Measurements from ENCODE around the gene BAHCC1. TPM values are rescaled to one million over a fixed set of nuclear protein-coding genes. Genes with fewer than 3 reads are reported as not detected.

The BAHCC1 gene
- total and polyA plus RNA-seq, 9 of the 15 experiments (the other 6 are each of a cell fraction or from before 2014, with no cell fraction given), result 0.14 to 26.9 (median 5.0) TPM

DNA sequence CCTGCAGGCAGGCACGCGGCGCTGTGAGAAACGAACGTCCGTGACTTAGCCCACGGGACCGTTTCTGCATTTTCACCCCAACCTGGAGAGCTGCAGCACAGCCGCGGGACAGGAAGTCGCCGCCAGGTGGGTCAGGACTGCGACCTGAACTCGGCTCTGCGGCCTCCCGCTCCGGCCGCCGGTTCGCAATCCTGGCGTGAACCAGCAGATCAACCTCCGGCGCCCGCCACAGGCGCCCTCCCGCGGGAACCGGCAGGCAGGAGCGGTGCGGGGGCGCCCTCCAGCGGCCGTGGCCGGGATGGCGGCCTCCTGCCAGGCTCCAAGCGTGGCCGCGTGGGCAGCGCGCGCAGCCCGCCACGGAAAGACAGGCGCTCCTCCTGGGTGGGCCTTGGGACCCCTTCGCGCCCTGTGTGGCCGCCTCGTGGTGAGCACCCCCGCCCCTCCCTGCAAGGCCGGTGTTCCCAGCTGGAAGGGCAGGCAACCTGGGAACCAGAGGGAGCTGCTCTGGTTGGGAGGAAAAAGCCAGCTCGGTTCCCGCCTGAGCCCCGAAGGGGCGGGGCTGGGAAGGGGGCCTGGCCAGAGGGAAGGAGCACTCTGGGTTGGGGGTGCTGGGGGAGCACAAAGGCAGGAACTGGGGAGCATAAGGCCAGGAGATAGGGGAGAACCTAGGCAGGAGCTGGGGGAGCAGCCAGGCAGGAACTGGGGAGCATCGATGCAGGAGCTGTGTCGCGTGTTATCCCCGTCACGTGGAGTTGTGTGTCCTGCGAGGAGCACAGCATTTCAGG lies 89.1 kb downstream of the BAHCC1 start (continued):
- TF ChIP-seq FOXP4 (CRISPR knock-in tag; IDR thresholded peaks at IDR 0.05; ENCODE audit: borderline replicate concordance), result no peak
- TF ChIP-seq ZFP1 (CRISPR knock-in tag; IDR thresholded peaks at IDR 0.05), result no peak
- no peak for TF ChIP-seq TRIM24 (IDR thresholded peaks at IDR 0.05)
- TF ChIP-seq RFX1 (IDR thresholded peaks at IDR 0.05), result no peak
- TF ChIP-seq HMG20A (CRISPR knock-in tag; conservative IDR thresholded peaks at IDR 0.05), result no peak
- TF ChIP-seq, protein P1, sequence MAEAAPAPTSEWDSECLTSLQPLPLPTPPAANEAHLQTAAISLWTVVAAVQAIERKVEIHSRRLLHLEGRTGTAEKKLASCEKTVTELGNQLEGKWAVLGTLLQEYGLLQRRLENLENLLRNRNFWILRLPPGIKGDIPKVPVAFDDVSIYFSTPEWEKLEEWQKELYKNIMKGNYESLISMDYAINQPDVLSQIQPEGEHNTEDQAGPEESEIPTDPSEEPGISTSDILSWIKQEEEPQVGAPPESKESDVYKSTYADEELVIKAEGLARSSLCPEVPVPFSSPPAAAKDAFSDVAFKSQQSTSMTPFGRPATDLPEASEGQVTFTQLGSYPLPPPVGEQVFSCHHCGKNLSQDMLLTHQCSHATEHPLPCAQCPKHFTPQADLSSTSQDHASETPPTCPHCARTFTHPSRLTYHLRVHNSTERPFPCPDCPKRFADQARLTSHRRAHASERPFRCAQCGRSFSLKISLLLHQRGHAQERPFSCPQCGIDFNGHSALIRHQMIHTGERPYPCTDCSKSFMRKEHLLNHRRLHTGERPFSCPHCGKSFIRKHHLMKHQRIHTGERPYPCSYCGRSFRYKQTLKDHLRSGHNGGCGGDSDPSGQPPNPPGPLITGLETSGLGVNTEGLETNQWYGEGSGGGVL (CRISPR knock-in tag; IDR thresholded peaks at IDR 0.05), result no peak
- no peak; the same call in 1 of the 2 replicates for TF ChIP-seq POLR2AphosphoS5 (IDR thresholded peaks at IDR 0.05; ENCODE audit: control insufficient read depth, insufficient read depth, low read depth, low read length)
- TF ChIP-seq, protein P2, sequence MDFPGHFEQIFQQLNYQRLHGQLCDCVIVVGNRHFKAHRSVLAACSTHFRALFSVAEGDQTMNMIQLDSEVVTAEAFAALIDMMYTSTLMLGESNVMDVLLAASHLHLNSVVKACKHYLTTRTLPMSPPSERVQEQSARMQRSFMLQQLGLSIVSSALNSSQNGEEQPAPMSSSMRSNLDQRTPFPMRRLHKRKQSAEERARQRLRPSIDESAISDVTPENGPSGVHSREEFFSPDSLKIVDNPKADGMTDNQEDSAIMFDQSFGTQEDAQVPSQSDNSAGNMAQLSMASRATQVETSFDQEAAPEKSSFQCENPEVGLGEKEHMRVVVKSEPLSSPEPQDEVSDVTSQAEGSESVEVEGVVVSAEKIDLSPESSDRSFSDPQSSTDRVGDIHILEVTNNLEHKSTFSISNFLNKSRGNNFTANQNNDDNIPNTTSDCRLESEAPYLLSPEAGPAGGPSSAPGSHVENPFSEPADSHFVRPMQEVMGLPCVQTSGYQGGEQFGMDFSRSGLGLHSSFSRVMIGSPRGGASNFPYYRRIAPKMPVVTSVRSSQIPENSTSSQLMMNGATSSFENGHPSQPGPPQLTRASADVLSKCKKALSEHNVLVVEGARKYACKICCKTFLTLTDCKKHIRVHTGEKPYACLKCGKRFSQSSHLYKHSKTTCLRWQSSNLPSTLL (IDR thresholded peaks at IDR 0.05), result no peak
- 0 out of 2 replicates have a peak, but pooled peaks have one; percentile 25 for TF ChIP-seq ZNF12 (CRISPR knock-in tag; IDR thresholded peaks at IDR 0.05)
- TF ChIP-seq BRCA1 (IDR thresholded peaks at IDR 0.05), result no peak
- no peak for TF ChIP-seq BRCA1 (CRISPR knock-in tag; IDR thresholded peaks at IDR 0.05)
- no peak for TF ChIP-seq TEAD4 (IDR thresholded peaks at IDR 0.05; ENCODE audit: low read length)
- no peak for TF ChIP-seq TEAD4 (CRISPR knock-in tag; IDR thresholded peaks at IDR 0.05; ENCODE audit: borderline replicate concordance)
- no peak for TF ChIP-seq MED1 (CRISPR knock-in tag; IDR thresholded peaks at IDR 0.05; ENCODE audit: borderline replicate concordance)
- no peak for TF ChIP-seq DIDO1 (tag; IDR thresholded peaks at IDR 0.05; ENCODE audit: low read depth)
- TF ChIP-seq CREB3L1 (IDR thresholded peaks at IDR 0.05; ENCODE audit: borderline replicate concordance, low read depth), result peak; percentile 82
- no peak for TF ChIP-seq EWSR1 (IDR thresholded peaks at IDR 0.05; ENCODE audit: borderline replicate concordance, low read depth, partially characterized antibody)
- no peak for TF ChIP-seq PREB (CRISPR knock-in tag; IDR thresholded peaks at IDR 0.05)
